Psoas muscle (tissue), 8 donors: ENCODE measurements around the gene EPHA2. TPM values are rescaled to one million over a fixed set of nuclear protein-coding genes. Genes with fewer than 3 reads are reported as not detected.

Experiments used
- ATAC-seq, 4 donors: fragments of 200-7000 bp; cut with Tn5 transposase; one replicate each; pipeline ENCODE4 v1.9.1; 2020; ENCODE audit warnings: moderate library complexity in 3 of 4, mild to moderate bottlenecking in 2 of 4
- DNase-seq, 2 donors: peaks; one replicate each; pipeline ENCODE4 v3.0.0-alpha.2; 2020
- H3K27ac ChIP-seq: fragments of 200-600 bp; one replicate; pipeline ENCODE4 v1.8.0; 2022
- H3K27me3 ChIP-seq, 3 donors: fragments of 200-600 bp in 1 of 3; one replicate each; pipeline versions ENCODE4 v1.6.1 to v1.8.0; 2013 to 2022; ENCODE audit warnings: low read length in 2 of 3, mild to moderate bottlenecking in 2 of 3, moderate library complexity in 1 of 3; ENCODE audit not compliant: insufficient read depth in 3 of 3
- H3K36me3 ChIP-seq, 2 donors: fragments of 200-600 bp in 1 of 2; one replicate each; pipeline versions ENCODE4 v1.6.1 to v1.8.0; 2013 to 2022; ENCODE audit warnings: low read depth in 1 of 2, mild to moderate bottlenecking in 1 of 2, moderate library complexity in 1 of 2; ENCODE audit not compliant: insufficient read depth in 1 of 2
- H3K4me1 ChIP-seq: fragments of 200-600 bp; one replicate; pipeline ENCODE4 v1.8.0; 2022
- H3K4me3 ChIP-seq: fragments of 200-600 bp; one replicate; pipeline ENCODE4 v1.8.0; 2022; ENCODE audit warnings: mild to moderate bottlenecking
- H3K9me3 ChIP-seq: fragments of 200-600 bp; one replicate; pipeline ENCODE4 v1.8.0; 2022
- WGBS, 3 donors: extraction: QIAGEN DNeasy Blood & Tissue Kit; methylation state at CpG; one replicate each; pipeline versions ENCODE4 v1.1.6 to v1.1.7; 2013; 5-methylcytosine and 5-hydroxymethylcytosine counted together
- intact Hi-C, 2 donors: fragments of 100-400 bp; cut with DNase I; formaldehyde crosslinking; loops; one replicate each; pipeline versions ENCODE4 v1.11.0 to v1.14.2; 2022
- polyA plus RNA-seq, 3 donors: library from polyadenylated mRNA; stranded (reverse); fragments of 200-250 nt; gene quantifications; one replicate each; pipeline ENCODE4 v1.2.3, GENCODE V29; 2013
- total RNA-seq, 4 donors: library from RNA; stranded (reverse); fragmentation: NEBNext Ultra II Directional in 2 of 4; extraction: Animal tissue kit (Norgen Biotek cat#: 25700) in 2 of 4; gene quantifications; one replicate each; pipeline versions ENCODE4 v1.2.1 to v1.2.4, GENCODE V29; 2021 to 2023
- TF ChIP-seq, protein P1 (sequence below): fragments of 200-600 bp; IDR thresholded peaks from one replicate; pipeline ENCODE4 v1.8.0; 2022; ENCODE audit warnings: antibody characterized with exemption
- donor health status: healthy with polysubstance abuse.
- donor health status: DM: no; HTN: no; CAD: no; lungs with moderate emphysema.
- donor health status: Bipolar disorder and iron deficiency.
- donor health status: healthy.
- donor health status: DM: yes; HTN: yes; CAD: no.
- donor health status: DM: no; HTN: no; CAD: no.
- donor health status: DM: no; HTN: no; CAD: no.
- donor health status: DM: yes; HTN: yes; CAD: no.

EPHA2 gene
- total and polyA plus RNA-seq, 7 donors = 1.3 to 8.0 (median 3.2) TPM

DNA sequence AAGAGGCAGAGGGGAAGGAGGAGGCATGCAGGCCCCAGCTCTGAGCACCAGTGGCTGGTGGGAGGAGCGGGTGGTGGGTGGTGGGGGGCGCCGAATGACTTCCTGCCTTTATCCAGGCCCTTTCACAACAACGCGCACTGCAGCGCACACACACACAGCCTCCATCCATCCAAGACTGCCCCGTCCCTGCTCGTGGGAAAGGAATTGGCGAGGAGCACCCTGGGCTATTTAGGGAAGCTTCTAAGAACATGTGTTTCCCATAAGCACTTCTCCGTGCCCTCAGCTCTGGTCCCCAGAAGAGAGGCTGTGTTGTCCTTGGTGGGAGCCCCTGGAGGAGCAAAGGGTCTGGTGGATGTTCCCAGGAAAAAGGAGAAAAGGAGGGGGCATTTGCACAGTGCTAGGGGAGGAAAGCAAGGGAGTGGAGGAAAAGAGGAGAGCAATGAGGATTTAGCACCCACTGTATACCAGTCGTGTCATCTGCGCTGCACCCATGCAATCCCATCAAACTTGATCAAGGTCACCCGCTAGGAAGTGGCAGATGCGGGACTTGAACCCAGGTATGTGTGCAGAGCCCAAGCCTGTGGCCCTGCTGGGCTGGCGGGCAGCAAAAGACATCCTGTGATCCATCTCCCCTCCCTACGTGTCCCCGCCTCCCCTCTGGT is 28.1 kb downstream of the EPHA2 start:
- Histone ChIP-seq H3K27ac (peak overlapping the region; percentile 50), H3K4me3 (no peak overlapping the region), H3K27me3 (no peaks in the 10 kb centered on the region), H3K9me3 (no peaks in the 10 kb centered on the region), H3K36me3 (peaks cover 0 to 31% of the 10 kb centered on the region in 2 donors), H3K4me1 (no peaks in the 10 kb centered on the region)
- TF ChIP-seq, protein P1, sequence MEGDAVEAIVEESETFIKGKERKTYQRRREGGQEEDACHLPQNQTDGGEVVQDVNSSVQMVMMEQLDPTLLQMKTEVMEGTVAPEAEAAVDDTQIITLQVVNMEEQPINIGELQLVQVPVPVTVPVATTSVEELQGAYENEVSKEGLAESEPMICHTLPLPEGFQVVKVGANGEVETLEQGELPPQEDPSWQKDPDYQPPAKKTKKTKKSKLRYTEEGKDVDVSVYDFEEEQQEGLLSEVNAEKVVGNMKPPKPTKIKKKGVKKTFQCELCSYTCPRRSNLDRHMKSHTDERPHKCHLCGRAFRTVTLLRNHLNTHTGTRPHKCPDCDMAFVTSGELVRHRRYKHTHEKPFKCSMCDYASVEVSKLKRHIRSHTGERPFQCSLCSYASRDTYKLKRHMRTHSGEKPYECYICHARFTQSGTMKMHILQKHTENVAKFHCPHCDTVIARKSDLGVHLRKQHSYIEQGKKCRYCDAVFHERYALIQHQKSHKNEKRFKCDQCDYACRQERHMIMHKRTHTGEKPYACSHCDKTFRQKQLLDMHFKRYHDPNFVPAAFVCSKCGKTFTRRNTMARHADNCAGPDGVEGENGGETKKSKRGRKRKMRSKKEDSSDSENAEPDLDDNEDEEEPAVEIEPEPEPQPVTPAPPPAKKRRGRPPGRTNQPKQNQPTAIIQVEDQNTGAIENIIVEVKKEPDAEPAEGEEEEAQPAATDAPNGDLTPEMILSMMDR = no peak
- ATAC-seq (peak in 2 of 4 donors; percentile 15 to 42), DNase-seq (no peak)
- intact Hi-C loops = no loop called here
- 70 to 78% (median 75%) methylated on average over 17 of the region's 17 CpGs for WGBS, 3 donors

DNA sequence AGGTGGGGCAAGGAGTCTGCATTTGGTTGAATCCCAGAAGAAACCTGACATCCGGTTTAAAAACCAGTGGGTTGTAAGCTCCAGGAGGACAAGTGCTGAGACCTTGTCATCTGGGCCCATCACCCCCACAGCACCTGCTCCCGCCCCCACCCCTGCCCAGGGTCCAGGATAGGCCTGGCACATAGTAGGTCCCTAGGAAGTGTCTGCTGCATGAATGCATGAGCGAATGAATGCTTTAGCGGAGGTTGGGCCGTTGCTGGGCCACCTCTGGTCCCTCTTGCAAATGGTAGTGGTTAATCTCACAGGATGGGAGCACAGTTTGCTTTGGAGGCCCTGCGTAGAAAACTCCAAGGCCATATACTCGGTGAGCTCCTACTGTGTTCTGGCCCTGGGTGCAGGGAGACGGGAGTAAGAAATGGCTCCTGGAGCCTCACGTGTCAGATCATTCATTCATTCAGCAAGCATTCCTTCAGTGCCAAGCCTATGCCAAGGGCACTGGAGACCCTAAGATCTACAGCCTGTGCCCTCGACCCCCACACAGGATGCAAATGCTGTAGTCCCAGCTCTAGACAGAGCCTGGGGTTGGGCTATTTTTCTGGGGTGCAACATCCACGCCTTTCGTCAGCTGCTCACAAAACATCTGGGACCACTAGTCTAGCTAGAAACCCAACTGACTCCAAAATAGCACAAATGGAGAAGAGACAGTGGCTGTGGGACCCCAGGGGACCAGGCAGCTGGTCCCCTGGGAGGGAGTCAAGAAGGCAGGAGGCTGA is 28.9 kb downstream of the EPHA2 start:
- intact Hi-C loops = no loop called here
- Histone ChIP-seq H3K27me3 (no peaks in the 10 kb centered on the region), H3K4me1 (no peaks in the 10 kb centered on the region), H3K9me3 (no peaks in the 10 kb centered on the region), H3K27ac (peak overlapping the region; percentile 16), H3K36me3 (peaks cover 0 to 29% of the 10 kb centered on the region in 2 donors), H3K4me3 (no peak overlapping the region)
- ATAC-seq (no peak), DNase-seq (peak in 1 of 2 donors; percentile 36)
- TF ChIP-seq, protein P1 = no peak
- WGBS, 3 donors = 85 to 87% (median 86%) methylated on average over 12 of the region's 12 CpGs

- Histone ChIP-seq H3K9me3 (no peaks in the 10 kb centered on the region), H3K27me3 (no peaks in the 10 kb centered on the region), H3K4me3 (no peak overlapping the region), H3K36me3 (peaks cover 0 to 24% of the 10 kb centered on the region in 2 donors), H3K4me1 (no peaks in the 10 kb centered on the region), H3K27ac (no peak overlapping the region)
- TF ChIP-seq, protein P1 = no peak
- intact Hi-C loops = no loop called here
- WGBS, 3 donors = 83 to 90% (median 83%) methylated on average over 9 of the region's 9 CpGs
- ATAC-seq (no peak), DNase-seq (peak in 1 of 2 donors; percentile 19)
Observed at GRCh38 chr1:16126160-16126559, 29.7 kb downstream of the EPHA2 start.

- Histone ChIP-seq H3K36me3 (peaks cover 0 to 18% of the 10 kb centered on the region in 2 donors), H3K27me3 (no peaks in the 10 kb centered on the region), H3K27ac (no peak overlapping the region), H3K4me1 (no peaks in the 10 kb centered on the region), H3K9me3 (no peaks in the 10 kb centered on the region), H3K4me3 (no peak overlapping the region)
- ATAC-seq (no peak), DNase-seq (peak in 1 of 2 donors; percentile 5)
- TF ChIP-seq, protein P1 = no peak
- intact Hi-C loops = no loop called here
- 84 to 93% (median 92%) methylated on average over 3 of the region's 3 CpGs for WGBS, 3 donors
Observed at GRCh38 chr1:16125483-16125882, 30.4 kb downstream of the EPHA2 start.
